Liver (tissue), 9 donors: Measurements from ENCODE around the gene GADL1. TPM values are rescaled to one million over a fixed set of nuclear protein-coding genes. Genes with fewer than 3 reads are reported as not detected.

ENCODE experiments used
- DNase-seq: peaks from one replicate; pipeline ENCODE4 v3.0.0-alpha.2; 2017; ENCODE audit warnings: low spot score
- H3K27ac ChIP-seq, 2 donors: one replicate each; pipeline ENCODE4 v1.7.0; 2013; ENCODE audit warnings: inconsistent platforms in 2 of 2, low read length in 2 of 2, control low read depth in 1 of 2, low read depth in 1 of 2, mild to moderate bottlenecking in 1 of 2
- H3K27me3 ChIP-seq, 4 donors: one replicate each; pipeline versions ENCODE4 v1.6.1 to v1.7.0; 2013; ENCODE audit warnings: low read length in 3 of 4, inconsistent platforms in 1 of 4, mild to moderate bottlenecking in 1 of 4, moderate library complexity in 1 of 4; ENCODE audit not compliant: control insufficient read depth in 4 of 4, insufficient read depth in 4 of 4
- H3K36me3 ChIP-seq, 4 donors: one replicate each; pipeline versions ENCODE4 v1.6.1 to v1.7.0; 2013; ENCODE audit warnings: low read length in 3 of 4, mild to moderate bottlenecking in 3 of 4, low read depth in 1 of 4, moderate library complexity in 1 of 4; ENCODE audit not compliant: control insufficient read depth in 4 of 4, insufficient read depth in 3 of 4
- H3K4me1 ChIP-seq, 4 donors: one replicate each; pipeline versions ENCODE4 v1.6.1 to v1.7.0; 2013; ENCODE audit warnings: low read length in 3 of 4, mild to moderate bottlenecking in 3 of 4, moderate library complexity in 1 of 4; ENCODE audit not compliant: control insufficient read depth in 4 of 4, insufficient read depth in 4 of 4
- H3K4me3 ChIP-seq, 3 donors: one replicate each; pipeline versions ENCODE4 v1.6.1 to v1.7.0; 2013; ENCODE audit warnings: low read length in 3 of 3, control low read depth in 1 of 3, low read depth in 1 of 3, mild to moderate bottlenecking in 1 of 3
- H3K9ac ChIP-seq, 2 donors: one replicate each; pipeline ENCODE4 v1.7.0; 2013; ENCODE audit warnings: low read length in 2 of 2, mild to moderate bottlenecking in 2 of 2, moderate library complexity in 2 of 2, control low read depth in 1 of 2, low read depth in 1 of 2
- H3K9me3 ChIP-seq, 4 donors: one replicate each; pipeline versions ENCODE4 v1.6.1 to v1.7.0; 2013; ENCODE audit warnings: low read length in 3 of 4; ENCODE audit not compliant: control insufficient read depth in 4 of 4
- FOXA1 ChIP-seq: IDR thresholded peaks from 2 replicates; pipeline ENCODE4 v1.6.1; 2016; ENCODE audit warnings: antibody characterized with exemption
- FOXA2 ChIP-seq: IDR thresholded peaks from 2 replicates; pipeline ENCODE4 v1.6.1; 2016; ENCODE audit warnings: antibody characterized with exemption
- HNF4A ChIP-seq, 2 donors: conservative IDR thresholded peaks; 2 replicates each; pipeline ENCODE4 v1.6.1; 2016; ENCODE audit warnings: antibody characterized with exemption in 2 of 2, mild to moderate bottlenecking in 2 of 2
- HNF4G ChIP-seq: IDR thresholded peaks from 2 replicates; pipeline ENCODE4 v1.6.1; 2016; ENCODE audit warnings: antibody characterized with exemption
- RAD21 ChIP-seq, 2 donors: IDR thresholded peaks; 2 replicates each; pipeline ENCODE4 v1.6.1; 2016; ENCODE audit warnings: antibody characterized with exemption in 2 of 2, mild to moderate bottlenecking in 2 of 2
- RXRA ChIP-seq, 2 donors: IDR thresholded peaks; 2 replicates each; pipeline ENCODE4 v1.6.1; 2017 to 2018; ENCODE audit warnings: antibody characterized with exemption in 2 of 2, mild to moderate bottlenecking in 1 of 2
- SP1 ChIP-seq: IDR thresholded peaks from 2 replicates; pipeline ENCODE4 v1.6.1; 2018; ENCODE audit warnings: antibody characterized with exemption, mild to moderate bottlenecking
- TAF1 ChIP-seq: conservative IDR thresholded peaks from 2 replicates; pipeline ENCODE4 v1.6.1; 2016; ENCODE audit warnings: antibody characterized with exemption, mild to moderate bottlenecking
- WGBS: extraction: QIAGEN DNeasy Blood & Tissue Kit; methylation state at CpG from one replicate; pipeline ENCODE4 v1.1.7; 2013; 5-methylcytosine and 5-hydroxymethylcytosine counted together
- polyA plus RNA-seq, 2 donors: library from polyadenylated mRNA; stranded (reverse) in 1 of 2; unstranded in 1 of 2; fragments of 200-250 nt in 1 of 2; fragments of >200 nt in 1 of 2; fragmentation: Nextera tagmentation in 1 of 2; extraction: Ambion mirVana in 1 of 2; gene quantifications; one replicate each; pipeline versions ENCODE4 v1.2.1 to v1.2.3, GENCODE V29; 2013 to 2015
- total RNA-seq, 2 donors: library from RNA; depleted of rRNA; stranded (reverse); fragments of >200 nt; gene quantifications; one replicate each; pipeline ENCODE4 v1.2.3, GENCODE V29; 2014
- TF ChIP-seq, protein P1 (sequence below): IDR thresholded peaks from 2 replicates; pipeline ENCODE4 v1.6.1; 2016; ENCODE audit warnings: antibody characterized with exemption
- TF ChIP-seq, protein P2 (sequence below): IDR thresholded peaks from 2 replicates; pipeline ENCODE4 v1.6.1; 2016; ENCODE audit warnings: antibody characterized with exemption
- TF ChIP-seq, protein P3 (sequence below): fragments of 150-350 bp; IDR thresholded peaks from 2 replicates; pipeline ENCODE4 v1.5.1; 2017; ENCODE audit warnings: improper control_type of control experiment, low read depth, low read length; ENCODE audit not compliant: missing input control
- donor health status: healthy.
- donor health status: healthy.
- donor health status: healthy.
- donor health status: healthy.
- donor health status: healthy.

GADL1 gene
- total and polyA plus RNA-seq, 4 donors = not detected

DNA sequence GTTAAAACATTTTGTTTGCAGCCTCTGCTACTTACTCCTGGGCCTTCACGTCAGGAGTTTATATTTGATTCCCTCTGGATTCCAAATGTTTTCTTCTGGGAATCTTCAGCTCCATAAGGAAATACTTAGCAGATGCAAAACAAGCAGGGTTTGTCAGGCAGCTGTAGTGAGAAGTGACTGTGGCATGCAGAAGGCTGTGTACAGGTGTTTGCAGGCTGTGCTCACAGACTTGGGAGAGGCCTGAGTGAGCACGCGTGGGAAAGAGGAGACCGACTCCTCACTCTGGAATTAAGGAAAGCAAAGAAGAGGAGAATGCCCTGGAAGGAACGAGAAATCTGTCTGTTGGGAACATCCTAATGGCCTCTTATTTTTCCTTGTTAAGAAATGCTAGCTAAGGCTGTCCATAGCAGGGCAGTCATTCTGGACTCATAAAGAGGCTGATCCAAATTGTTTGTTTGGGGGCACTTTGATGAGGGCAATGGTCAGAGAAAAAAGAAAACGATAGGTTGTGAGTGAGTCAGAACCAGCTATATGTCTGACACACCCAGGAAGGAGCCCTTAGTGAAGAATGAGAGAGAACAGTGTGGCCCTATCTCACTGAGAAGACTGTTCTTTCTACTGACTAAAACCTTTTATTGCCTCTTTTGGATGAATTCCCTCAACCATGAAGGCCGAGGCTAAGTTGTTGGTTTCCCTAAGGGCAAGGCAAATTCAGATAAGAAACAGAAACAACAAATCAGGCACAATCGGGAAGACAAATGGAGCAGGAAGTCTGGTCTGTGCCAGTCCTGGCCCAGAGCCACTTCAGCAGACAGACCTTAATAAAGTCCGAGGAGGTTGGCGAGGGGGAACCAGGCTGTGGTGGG lies 205.5 kb downstream of the GADL1 start:
- H3K27me3 ChIP-seq = no peaks in the 10 kb centered on the region
- H3K4me3 ChIP-seq = no peak overlapping the region
- no peak for DNase-seq
- no peaks in the 10 kb centered on the region for H3K9me3 ChIP-seq
- 50% methylated on average over 10 of the region's 10 CpGs for WGBS
- H3K4me1 ChIP-seq = peaks cover 0 to 28% (median 19%) of the 10 kb centered on the region in 4 donors
- TF ChIP-seq FOXA2 (no peak), RAD21 (IDR thresholded peaks at IDR 0.05) (peak in 1 of 2 donors; percentile 21), FOXA1 (no peak), HNF4G (no peak), SP1 (no peak)
- TF ChIP-seq, protein P1, sequence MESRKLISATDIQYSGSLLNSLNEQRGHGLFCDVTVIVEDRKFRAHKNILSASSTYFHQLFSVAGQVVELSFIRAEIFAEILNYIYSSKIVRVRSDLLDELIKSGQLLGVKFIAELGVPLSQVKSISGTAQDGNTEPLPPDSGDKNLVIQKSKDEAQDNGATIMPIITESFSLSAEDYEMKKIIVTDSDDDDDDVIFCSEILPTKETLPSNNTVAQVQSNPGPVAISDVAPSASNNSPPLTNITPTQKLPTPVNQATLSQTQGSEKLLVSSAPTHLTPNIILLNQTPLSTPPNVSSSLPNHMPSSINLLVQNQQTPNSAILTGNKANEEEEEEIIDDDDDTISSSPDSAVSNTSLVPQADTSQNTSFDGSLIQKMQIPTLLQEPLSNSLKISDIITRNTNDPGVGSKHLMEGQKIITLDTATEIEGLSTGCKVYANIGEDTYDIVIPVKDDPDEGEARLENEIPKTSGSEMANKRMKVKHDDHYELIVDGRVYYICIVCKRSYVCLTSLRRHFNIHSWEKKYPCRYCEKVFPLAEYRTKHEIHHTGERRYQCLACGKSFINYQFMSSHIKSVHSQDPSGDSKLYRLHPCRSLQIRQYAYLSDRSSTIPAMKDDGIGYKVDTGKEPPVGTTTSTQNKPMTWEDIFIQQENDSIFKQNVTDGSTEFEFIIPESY = no peak
- TF ChIP-seq, protein P2, sequence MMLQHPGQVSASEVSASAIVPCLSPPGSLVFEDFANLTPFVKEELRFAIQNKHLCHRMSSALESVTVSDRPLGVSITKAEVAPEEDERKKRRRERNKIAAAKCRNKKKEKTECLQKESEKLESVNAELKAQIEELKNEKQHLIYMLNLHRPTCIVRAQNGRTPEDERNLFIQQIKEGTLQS = no peak
- TF ChIP-seq, protein P3, sequence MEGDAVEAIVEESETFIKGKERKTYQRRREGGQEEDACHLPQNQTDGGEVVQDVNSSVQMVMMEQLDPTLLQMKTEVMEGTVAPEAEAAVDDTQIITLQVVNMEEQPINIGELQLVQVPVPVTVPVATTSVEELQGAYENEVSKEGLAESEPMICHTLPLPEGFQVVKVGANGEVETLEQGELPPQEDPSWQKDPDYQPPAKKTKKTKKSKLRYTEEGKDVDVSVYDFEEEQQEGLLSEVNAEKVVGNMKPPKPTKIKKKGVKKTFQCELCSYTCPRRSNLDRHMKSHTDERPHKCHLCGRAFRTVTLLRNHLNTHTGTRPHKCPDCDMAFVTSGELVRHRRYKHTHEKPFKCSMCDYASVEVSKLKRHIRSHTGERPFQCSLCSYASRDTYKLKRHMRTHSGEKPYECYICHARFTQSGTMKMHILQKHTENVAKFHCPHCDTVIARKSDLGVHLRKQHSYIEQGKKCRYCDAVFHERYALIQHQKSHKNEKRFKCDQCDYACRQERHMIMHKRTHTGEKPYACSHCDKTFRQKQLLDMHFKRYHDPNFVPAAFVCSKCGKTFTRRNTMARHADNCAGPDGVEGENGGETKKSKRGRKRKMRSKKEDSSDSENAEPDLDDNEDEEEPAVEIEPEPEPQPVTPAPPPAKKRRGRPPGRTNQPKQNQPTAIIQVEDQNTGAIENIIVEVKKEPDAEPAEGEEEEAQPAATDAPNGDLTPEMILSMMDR = no peak
- H3K9ac ChIP-seq = no peak overlapping the region
- peaks cover 0 to 22% (median 11%) of the 10 kb centered on the region in 4 donors for H3K36me3 ChIP-seq
- peak overlapping the region; percentile 30 to 44 for H3K27ac ChIP-seq

DNA sequence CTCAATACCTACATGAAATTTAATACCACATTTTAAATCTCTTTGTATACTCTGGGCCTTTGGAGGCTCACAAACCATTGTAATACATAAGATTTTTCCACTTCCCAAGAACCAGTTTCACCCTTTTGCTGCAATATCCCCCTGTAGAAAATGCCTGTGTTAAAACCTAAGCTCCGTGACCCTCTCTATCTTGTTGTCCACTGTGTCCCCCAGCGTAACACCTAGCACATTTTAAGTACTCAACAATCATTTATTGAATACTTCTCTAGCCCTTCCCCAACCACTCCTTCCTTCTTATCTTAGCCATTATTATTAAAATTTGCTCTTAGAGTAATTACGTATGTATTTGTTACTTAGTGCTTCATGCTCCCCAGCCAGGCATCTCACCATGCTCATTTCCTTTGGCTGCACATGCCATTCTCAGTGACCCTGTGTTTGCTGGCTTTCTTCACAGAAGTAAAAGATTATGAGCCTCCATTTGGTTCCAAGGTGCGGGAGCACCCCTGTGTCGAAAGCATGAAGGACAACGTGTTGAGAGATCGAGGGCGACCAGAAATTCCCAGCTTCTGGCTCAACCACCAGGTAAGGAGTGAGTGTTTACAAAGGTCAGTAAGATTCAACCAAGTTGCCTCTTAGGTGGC lies 206.4 kb downstream of the GADL1 start:
- Histone ChIP-seq H3K27ac (no peak overlapping the region), H3K4me3 (no peak overlapping the region), H3K9ac (no peak overlapping the region), H3K36me3 (peaks cover 0 to 26% (median 11%) of the 10 kb centered on the region in 4 donors), H3K27me3 (no peaks in the 10 kb centered on the region), H3K9me3 (no peaks in the 10 kb centered on the region), H3K4me1 (peaks cover 0 to 28% (median 17%) of the 10 kb centered on the region in 4 donors)
- WGBS = 90% methylated on average over 8 of the region's 8 CpGs
- TF ChIP-seq, protein P2 = no peak
- TF ChIP-seq RXRA (IDR thresholded peaks at IDR 0.05) = no peak
- no peak for DNase-seq

DNA sequence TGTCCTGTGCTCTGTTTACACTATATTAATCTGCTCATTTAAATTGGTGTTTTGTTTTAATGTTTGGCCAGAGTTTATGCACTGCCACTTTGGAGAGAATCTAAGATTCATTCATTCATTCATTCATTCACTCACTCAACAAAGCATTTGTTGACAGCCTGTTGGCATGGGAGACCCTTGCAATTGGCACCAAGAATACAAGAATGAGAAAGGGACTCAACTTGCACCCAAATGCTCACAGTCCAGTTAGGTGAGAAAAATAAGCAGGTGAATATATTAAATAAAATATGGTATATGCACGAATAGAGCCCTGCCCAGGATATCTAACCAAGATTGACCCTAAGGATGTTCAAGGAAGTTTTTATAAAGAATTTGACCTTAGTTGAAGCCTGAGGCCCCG lies 207.7 kb downstream of the GADL1 start:
- WGBS = 80% methylated on average over 2 of the region's 2 CpGs
- Histone ChIP-seq H3K27me3 (no peaks in the 10 kb centered on the region), H3K36me3 (peaks cover 0 to 19% (median 8%) of the 10 kb centered on the region in 4 donors), H3K4me1 (peaks cover 3 to 18% (median 12%) of the 10 kb centered on the region in 4 donors), H3K9ac (no peak overlapping the region), H3K27ac (no peak overlapping the region), H3K4me3 (no peak overlapping the region), H3K9me3 (no peaks in the 10 kb centered on the region)
- no peak for TF ChIP-seq HNF4A (conservative IDR thresholded peaks at IDR 0.05)
- no peak for TF ChIP-seq TAF1
- TF ChIP-seq, protein P3 = no peak
- no peak for DNase-seq
